Prostate gland (tissue), 2 donors: ENCODE measurements around the gene BAMBI. TPM values are rescaled to one million over a fixed set of nuclear protein-coding genes. Genes with fewer than 3 reads are reported as not detected.

ENCODE experiments used
- DNase-seq: peaks from one replicate; pipeline ENCODE4 v3.0.0-alpha.2; 2019; ENCODE audit warnings: low spot score
- H3K27ac ChIP-seq, 2 donors: fragments of 200-600 bp; sonication (generic); 2 replicates each; pipeline ENCODE4 v1.5.1; 2017 to 2019
- H3K27me3 ChIP-seq: fragments of 200-600 bp; sonication (generic); replicated peaks from 2 replicates; pipeline ENCODE4 v1.5.1; 2019; ENCODE audit not compliant: insufficient read depth
- H3K36me3 ChIP-seq, 2 donors: fragments of 200-600 bp; sonication (generic); 1 replicate in 1 of 2; 2 replicates in 1 of 2; pipeline versions ENCODE4 v1.5.1 to v1.8.1; 2017 to 2019
- H3K4me1 ChIP-seq: fragments of 200-600 bp; sonication (generic); replicated peaks from 2 replicates; pipeline ENCODE4 v1.5.1; 2019
- H3K4me3 ChIP-seq, 2 donors: fragments of 200-600 bp; sonication (generic); 2 replicates each; pipeline ENCODE4 v1.5.1; 2017 to 2019
- H3K9me3 ChIP-seq: fragments of 200-600 bp; sonication (generic); 2 replicates; pipeline ENCODE4 v1.5.1; 2017
- POLR2A ChIP-seq: fragments of 450-650 bp; IDR thresholded peaks from one replicate; pipeline ENCODE4 v1.6.1; 2016; ENCODE audit warnings: antibody characterized with exemption, mild to moderate bottlenecking
- POLR2AphosphoS5 ChIP-seq: sonication (generic); formaldehyde crosslinking; IDR thresholded peaks from one replicate; pipeline ENCODE4 v1.6.1; 2017; ENCODE audit warnings: antibody characterized with exemption
- WGBS: methylation state at CpG from one replicate; pipeline ENCODE4 v1.1.5; 2018; 5-methylcytosine and 5-hydroxymethylcytosine counted together
- intact Hi-C: fragments of 100-400 bp; cut with DNase I; formaldehyde crosslinking; loops from one replicate; pipeline ENCODE4 v1.14.2; 2022
- total RNA-seq, 2 donors: library from RNA; depleted of rRNA; stranded (reverse); fragments of >200 nt; gene quantifications; one replicate each; pipeline ENCODE4 v1.1.0, GENCODE V29; 2016
- TF ChIP-seq, protein P1 (sequence below), 4 experiments: fragments of 200-600 bp in 2 of 4; fragments of 450-650 bp in 2 of 4; sonication (generic) in 2 of 4; IDR thresholded peaks; 1 replicate in 3 of 4; 2 replicates in 1 of 4; pipeline ENCODE4 v1.5.1; 2016 to 2019; ENCODE audit warnings: antibody characterized with exemption in 4 of 4, mild to moderate bottlenecking in 2 of 4, moderate library complexity in 2 of 4

The BAMBI gene
- total RNA-seq, 2 donors from 2014 or later, result 3.1 to 58.9 TPM

DNA sequence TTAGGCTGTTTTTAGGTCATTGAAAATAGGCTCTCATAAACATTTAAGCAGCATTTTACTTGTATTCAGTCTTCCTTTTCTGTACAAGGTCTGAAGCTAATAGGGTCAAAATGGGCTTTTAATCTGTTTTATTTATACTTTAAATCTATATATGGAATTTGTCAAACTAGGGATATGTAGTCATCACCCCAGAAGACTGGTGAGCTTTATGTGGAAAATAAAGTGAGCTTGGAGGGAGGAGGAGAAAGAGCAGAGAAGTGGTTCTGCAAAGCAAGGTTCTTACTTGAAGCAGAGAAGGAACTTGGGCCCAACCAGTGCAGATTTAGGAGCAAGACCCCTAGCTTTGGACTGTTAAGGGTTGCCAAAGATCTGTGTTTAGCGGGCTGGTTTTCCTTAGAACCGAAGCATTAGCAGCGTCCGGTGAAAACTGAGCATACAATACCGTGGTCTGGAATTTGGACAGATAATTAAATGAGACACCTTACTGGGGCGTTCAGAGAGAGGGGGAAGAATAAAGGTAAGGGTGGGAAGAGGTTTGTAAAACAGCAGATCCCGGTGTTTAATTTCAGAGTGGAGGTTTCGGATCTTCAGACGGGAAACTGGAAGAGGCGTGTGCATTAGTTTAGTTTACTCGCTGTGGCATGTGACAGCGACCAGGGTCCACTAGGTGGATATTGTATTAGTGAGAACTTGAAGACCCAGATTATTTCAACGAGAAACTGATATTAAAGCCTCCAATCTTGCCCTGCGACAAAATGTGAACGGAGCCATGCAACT is 2.4 kb downstream of the BAMBI start:
- no peak for TF ChIP-seq POLR2AphosphoS5
- TF ChIP-seq, protein P1, sequence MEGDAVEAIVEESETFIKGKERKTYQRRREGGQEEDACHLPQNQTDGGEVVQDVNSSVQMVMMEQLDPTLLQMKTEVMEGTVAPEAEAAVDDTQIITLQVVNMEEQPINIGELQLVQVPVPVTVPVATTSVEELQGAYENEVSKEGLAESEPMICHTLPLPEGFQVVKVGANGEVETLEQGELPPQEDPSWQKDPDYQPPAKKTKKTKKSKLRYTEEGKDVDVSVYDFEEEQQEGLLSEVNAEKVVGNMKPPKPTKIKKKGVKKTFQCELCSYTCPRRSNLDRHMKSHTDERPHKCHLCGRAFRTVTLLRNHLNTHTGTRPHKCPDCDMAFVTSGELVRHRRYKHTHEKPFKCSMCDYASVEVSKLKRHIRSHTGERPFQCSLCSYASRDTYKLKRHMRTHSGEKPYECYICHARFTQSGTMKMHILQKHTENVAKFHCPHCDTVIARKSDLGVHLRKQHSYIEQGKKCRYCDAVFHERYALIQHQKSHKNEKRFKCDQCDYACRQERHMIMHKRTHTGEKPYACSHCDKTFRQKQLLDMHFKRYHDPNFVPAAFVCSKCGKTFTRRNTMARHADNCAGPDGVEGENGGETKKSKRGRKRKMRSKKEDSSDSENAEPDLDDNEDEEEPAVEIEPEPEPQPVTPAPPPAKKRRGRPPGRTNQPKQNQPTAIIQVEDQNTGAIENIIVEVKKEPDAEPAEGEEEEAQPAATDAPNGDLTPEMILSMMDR (IDR thresholded peaks at IDR 0.05), result peak in 1 of 4 experiments; percentile 30
- no peak for TF ChIP-seq POLR2A
- Histone ChIP-seq H3K4me1 (no peaks in the 10 kb centered on the region), H3K9me3 (no peaks in the 10 kb centered on the region), H3K36me3 (no peaks in the 10 kb centered on the region), H3K4me3 (peak overlapping the region in 1 of 2 donors; percentile 81), H3K27me3 (no peaks in the 10 kb centered on the region), H3K27ac (no peak overlapping the region)
- intact Hi-C loops, result loop anchor here (5.0 to 10.0 kb wide), 3 partner anchors 125 to 623 kb away; no protein-coding TSS in a partner anchor
- 17% methylated on average over 15 of the region's 15 CpGs for WGBS
- peak; percentile 11 for DNase-seq

DNA sequence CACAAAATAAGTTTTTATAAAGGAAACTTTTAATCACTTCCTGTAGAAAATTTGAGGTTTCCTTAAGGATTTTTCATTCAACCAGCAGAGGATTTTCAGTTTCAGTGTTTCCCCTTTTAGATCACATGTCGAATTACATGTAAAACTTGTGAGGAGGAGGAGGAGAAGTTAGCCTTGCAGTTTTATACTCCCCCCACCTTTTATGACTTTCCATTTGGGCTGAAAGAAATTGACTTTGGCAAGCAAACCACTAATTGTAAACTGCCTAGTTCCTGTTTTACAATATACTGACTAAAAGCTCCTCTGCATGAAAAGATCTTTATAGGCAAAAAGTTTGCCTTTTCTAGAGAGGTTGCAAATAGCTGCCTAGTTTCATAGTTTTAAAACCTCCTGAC is 3.0 kb downstream of the BAMBI start:
- intact Hi-C loops, result no loop called here
- Histone ChIP-seq H3K27me3 (no peaks in the 10 kb centered on the region), H3K4me3 (peak overlapping the region in 1 of 2 donors; percentile 81), H3K27ac (no peak overlapping the region), H3K4me1 (no peaks in the 10 kb centered on the region), H3K36me3 (no peaks in the 10 kb centered on the region), H3K9me3 (no peaks in the 10 kb centered on the region)
- peak; percentile 44 for TF ChIP-seq POLR2AphosphoS5
- TF ChIP-seq, protein P1 (IDR thresholded peaks at IDR 0.05), result no peak
- 24% methylated on average over 1 of the region's 1 CpG for WGBS
- DNase-seq, result peak; percentile 15

DNA sequence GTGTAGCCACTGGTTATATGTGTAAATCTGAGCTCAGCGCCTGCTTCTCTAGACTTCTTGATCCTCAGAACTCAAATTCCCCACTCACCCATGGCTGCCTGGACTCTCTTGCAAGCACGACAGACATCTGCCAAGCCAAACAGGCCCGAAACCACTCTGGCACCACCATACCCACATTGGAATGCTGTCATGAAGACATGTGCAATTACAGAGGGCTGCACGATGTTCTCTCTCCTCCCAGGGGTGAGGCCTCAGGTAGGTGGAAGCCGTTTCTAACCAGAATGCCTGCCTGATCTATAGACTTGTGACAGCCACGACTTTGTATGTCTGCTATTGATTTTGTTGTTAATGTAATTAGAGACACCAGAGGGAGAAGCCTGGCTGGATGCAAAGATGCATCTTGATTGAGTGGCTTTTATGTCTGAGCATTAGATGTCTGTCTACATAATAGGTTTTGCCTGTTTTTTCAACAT is 4.0 kb downstream of the BAMBI start:
- Histone ChIP-seq H3K27me3 (no peaks in the 10 kb centered on the region), H3K36me3 (no peaks in the 10 kb centered on the region), H3K27ac (no peak overlapping the region), H3K9me3 (no peaks in the 10 kb centered on the region), H3K4me1 (no peaks in the 10 kb centered on the region), H3K4me3 (no peak overlapping the region)
- TF ChIP-seq POLR2A, result no peak
- TF ChIP-seq, protein P1 (IDR thresholded peaks at IDR 0.05), result no peak
- no peak for TF ChIP-seq POLR2AphosphoS5
- intact Hi-C loops, result no loop called here
- 48% methylated on average over 6 of the region's 6 CpGs for WGBS
- peak; percentile 15 for DNase-seq

DNA sequence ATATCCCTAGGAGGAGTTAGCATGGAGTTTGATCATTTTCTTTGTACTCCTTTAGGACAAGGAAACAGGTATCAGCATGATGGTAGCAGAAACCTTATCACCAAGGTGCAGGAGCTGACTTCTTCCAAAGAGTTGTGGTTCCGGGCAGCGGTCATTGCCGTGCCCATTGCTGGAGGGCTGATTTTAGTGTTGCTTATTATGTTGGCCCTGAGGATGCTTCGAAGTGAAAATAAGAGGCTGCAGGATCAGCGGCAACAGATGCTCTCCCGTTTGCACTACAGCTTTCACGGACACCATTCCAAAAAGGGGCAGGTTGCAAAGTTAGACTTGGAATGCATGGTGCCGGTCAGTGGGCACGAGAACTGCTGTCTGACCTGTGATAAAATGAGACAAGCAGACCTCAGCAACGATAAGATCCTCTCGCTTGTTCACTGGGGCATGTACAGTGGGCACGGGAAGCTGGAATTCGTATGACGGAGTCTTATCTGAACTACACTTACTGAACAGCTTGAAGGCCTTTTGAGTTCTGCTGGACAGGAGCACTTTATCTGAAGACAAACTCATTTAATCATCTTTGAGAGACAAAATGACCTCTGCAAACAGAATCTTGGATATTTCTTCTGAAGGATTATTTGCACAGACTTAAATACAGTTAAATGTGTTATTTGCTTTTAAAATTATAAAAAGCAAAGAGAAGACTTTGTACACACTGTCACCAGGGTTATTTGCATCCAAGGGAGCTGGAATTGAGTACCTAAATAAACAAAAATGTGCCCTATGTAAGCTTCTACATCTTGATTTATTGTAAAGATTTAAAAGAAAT is 4.8 kb downstream of the BAMBI start:
- WGBS, result 82% methylated on average over 14 of the region's 14 CpGs
- no peak for DNase-seq

More for the DNA sequence above, 4.8 kb downstream of the BAMBI start:
- Histone ChIP-seq H3K27me3 (no peaks in the 10 kb centered on the region), H3K9me3 (no peaks in the 10 kb centered on the region), H3K36me3 (no peaks in the 10 kb centered on the region), H3K27ac (no peak overlapping the region), H3K4me1 (no peaks in the 10 kb centered on the region), H3K4me3 (no peak overlapping the region)
- intact Hi-C loops, result no loop called here
- TF ChIP-seq, protein P1 (IDR thresholded peaks at IDR 0.05), result no peak
- TF ChIP-seq POLR2A (no peak), POLR2AphosphoS5 (no peak)
